Myocyte (in vitro differentiated cells): Measurements from ENCODE around the gene ACTR10. TPM values are rescaled to one million over a fixed set of nuclear protein-coding genes. Genes with fewer than 3 reads are reported as not detected.

Experiments used
- DNase-seq: peaks from one replicate; pipeline ENCODE4 v3.0.0-alpha.2; 2012; ENCODE audit warnings: low read depth
- total RNA-seq: library from RNA; depleted of rRNA; stranded (reverse); fragments of >200 nt; gene quantifications from 2 replicates; pipeline ENCODE4 v1.2.3, GENCODE V29; 2014

ACTR10 gene
- total RNA-seq, 1 donor from 2014 or later, result 100 TPM

- no peak for DNase-seq
Measured at GRCh38 chr14:58278177-58278576, 78.2 kb downstream of the ACTR10 start.

DNA sequence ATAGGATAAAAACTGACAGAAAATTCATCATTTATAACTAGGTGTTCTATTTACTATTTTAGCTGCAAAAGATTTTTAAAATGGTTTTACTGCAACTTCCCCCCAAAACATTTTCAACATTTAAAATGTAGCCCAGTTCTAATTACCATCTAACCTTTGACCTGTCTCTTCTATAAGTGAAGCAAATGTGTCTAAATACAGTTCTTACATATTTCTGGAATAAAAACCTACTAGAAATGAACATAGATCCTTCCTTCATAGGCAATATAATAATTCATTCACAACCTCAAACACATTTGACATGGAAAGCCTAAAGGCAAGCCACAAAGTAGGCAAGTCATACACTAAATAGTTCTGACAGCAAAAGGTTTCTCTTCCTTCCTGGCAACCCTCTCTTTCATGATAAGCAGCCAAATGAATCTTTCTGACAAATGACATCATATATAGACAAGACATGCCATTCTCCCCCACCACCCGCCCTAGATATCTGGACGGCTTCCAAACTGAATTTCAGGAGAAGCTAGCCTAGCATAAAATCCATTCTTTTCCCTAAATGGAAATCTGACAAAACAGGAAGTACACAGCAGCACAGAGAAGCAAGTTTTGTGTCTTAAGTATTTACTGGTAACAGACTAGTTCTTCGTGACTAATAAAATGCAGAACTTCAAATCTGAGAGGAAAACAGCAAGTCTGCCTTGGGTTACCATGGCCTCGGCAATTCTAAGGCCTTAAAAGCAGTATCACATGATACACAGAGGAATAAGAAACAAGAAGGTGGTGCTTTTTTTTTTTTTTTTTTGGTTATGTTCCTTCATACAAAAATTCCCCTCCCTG, 81.2 kb downstream of the ACTR10 start:
- DNase-seq, result peak; percentile 83

GRCh38 chr14:58281969-58282368, 82.0 kb downstream of the ACTR10 start:
- no peak for DNase-seq

GRCh38 chr14:58282925-58283593, 83.1 kb downstream of the ACTR10 start:
- DNase-seq, result peak; percentile 11

GRCh38 chr14:58283730-58284129, 83.8 kb downstream of the ACTR10 start:
- DNase-seq, result no peak

GRCh38 chr14:58285132-58285531, 85.2 kb downstream of the ACTR10 start:
- no peak for DNase-seq

Other genes with a start within 250 kb of the ACTR10 start
- 1.1 and 1.4 TPM in 2 replicates for gene ARMH4, start 47.9 kb upstream of the ACTR10 start, total RNA-seq
- gene PSMA3, start 44.7 kb downstream of the ACTR10 start, total RNA-seq, result 83.0 and 88.5 TPM in 2 replicates
- gene ARID4A, start 98.4 kb downstream of the ACTR10 start, total RNA-seq, result 11.8 and 12.2 TPM in 2 replicates
- gene TOMM20L, start 195.8 kb downstream of the ACTR10 start, total RNA-seq, result not detected in 2 replicates
- gene TIMM9, start 227.4 kb downstream of the ACTR10 start, total RNA-seq, result 111 and 132 TPM in 2 replicates
- 18.9 and 32.9 TPM in 2 replicates for gene KIAA0586, start 227.6 kb downstream of the ACTR10 start, total RNA-seq